Thymus (tissue), 11 donors: ENCODE measurements around the gene SNX15. TPM values are rescaled to one million over a fixed set of nuclear protein-coding genes. Genes with fewer than 3 reads are reported as not detected.
"Not testable (repeated sequence)": the region's sequence is repeated elsewhere in the genome, so short reads cannot be mapped to it uniquely, and the experiment has no call there.

Experiments used
- DNase-seq, 9 donors: peaks; one replicate each; pipeline ENCODE4 v3.0.0-alpha.2; 2013; ENCODE audit warnings: low spot score in 9 of 9, low read depth in 6 of 9, missing footprints in 1 of 9
- H3K27ac ChIP-seq, 2 donors: one replicate each; pipeline ENCODE4 v1.5.1; 2013; ENCODE audit warnings: control low read depth in 1 of 2, low read depth in 1 of 2, low read length in 1 of 2, mild to moderate bottlenecking in 1 of 2, moderate library complexity in 1 of 2
- H3K27me3 ChIP-seq, 2 donors: one replicate each; pipeline ENCODE4 v1.5.1; 2013; ENCODE audit warnings: low read length in 1 of 2; ENCODE audit not compliant: control insufficient read depth in 2 of 2, insufficient read depth in 1 of 2
- H3K36me3 ChIP-seq, 2 donors: one replicate each; pipeline ENCODE4 v1.5.1; 2013; ENCODE audit warnings: low read length in 1 of 2, mild to moderate bottlenecking in 1 of 2, moderate library complexity in 1 of 2; ENCODE audit not compliant: control insufficient read depth in 2 of 2, insufficient read depth in 2 of 2
- H3K4me1 ChIP-seq, 2 donors: one replicate each; pipeline ENCODE4 v1.5.1; 2013; ENCODE audit warnings: low read length in 2 of 2; ENCODE audit not compliant: control insufficient read depth in 2 of 2, insufficient read depth in 2 of 2
- H3K4me3 ChIP-seq, 2 donors: one replicate each; pipeline ENCODE4 v1.5.1; 2013; ENCODE audit warnings: low read length in 2 of 2, control low read depth in 1 of 2, mild to moderate bottlenecking in 1 of 2
- H3K9me3 ChIP-seq, 2 donors: one replicate each; pipeline ENCODE4 v1.5.1; 2013; ENCODE audit warnings: low read length in 1 of 2, mild to moderate bottlenecking in 1 of 2; ENCODE audit not compliant: control insufficient read depth in 2 of 2, insufficient read depth in 1 of 2
- WGBS: extraction: QIAGEN DNeasy Blood & Tissue Kit; methylation state at CpG from one replicate; pipeline ENCODE4 v1.1.7; 2013; 5-methylcytosine and 5-hydroxymethylcytosine counted together
- polyA plus RNA-seq: library from polyadenylated mRNA; stranded (reverse); fragments of 200-250 nt; gene quantifications from one replicate; pipeline ENCODE4 v1.2.3, GENCODE V29; 2013
- total RNA-seq: library from RNA; stranded (reverse); fragments of 120-200 nt; gene quantifications from one replicate; pipeline ENCODE4 v1.2.4, GENCODE V29; 2013
- donor health status: healthy.

Gene SNX15
- total and polyA plus RNA-seq, 2 donors = 10.6 to 15.4 TPM

- WGBS = 89% methylated on average over 8 of the region's 8 CpGs
- Histone ChIP-seq H3K4me1 (peaks cover 8 to 12% of the 10 kb centered on the region in 2 donors), H3K36me3 (peaks cover 21 to 29% of the 10 kb centered on the region in 2 donors)
- H3K4me3 ChIP-seq, H3K27me3 ChIP-seq, H3K9me3 ChIP-seq, H3K27ac ChIP-seq, DNase-seq: not testable (repeated sequence)
These were observed 3.7 kb upstream of the SNX15 start for GRCh38 chr11:65023502-65023901.

- Histone ChIP-seq H3K36me3 (peaks cover 2 to 8% of the 10 kb centered on the region in 2 donors), H3K27ac (peak overlapping the region in 1 of 2 donors; percentile 0), H3K4me3 (peak overlapping the region; percentile 54 to 79), H3K4me1 (peaks cover 8 to 13% of the 10 kb centered on the region in 2 donors), H3K27me3 (no peaks in the 10 kb centered on the region), H3K9me3 (no peaks in the 10 kb centered on the region)
- 87% methylated on average over 10 of the region's 10 CpGs for WGBS
- DNase-seq = no peak
These were observed 429 bp upstream of the SNX15 start for GRCh38 chr11:65026810-65027209.

- 89% methylated on average over 13 of the region's 13 CpGs for WGBS
- Histone ChIP-seq H3K4me1 (peaks cover 2 to 7% of the 10 kb centered on the region in 2 donors), H3K9me3 (no peaks in the 10 kb centered on the region), H3K4me3 (no peak overlapping the region), H3K27me3 (no peaks in the 10 kb centered on the region), H3K36me3 (peaks cover 20 to 30% of the 10 kb centered on the region in 2 donors), H3K27ac (no peak overlapping the region)
- DNase-seq = no peak
These were observed 5.0 kb downstream of the SNX15 start for GRCh38 chr11:65032216-65032615.

- H3K4me1 ChIP-seq = no peaks in the 10 kb centered on the region
- H3K36me3 ChIP-seq = peaks cover 33 to 43% of the 10 kb centered on the region in 2 donors
- no peaks in the 10 kb centered on the region for H3K27me3 ChIP-seq
- 95% methylated on average over 2 of the region's 2 CpGs for WGBS
- no peak overlapping the region for H3K4me3 ChIP-seq
- no peaks in the 10 kb centered on the region for H3K9me3 ChIP-seq
- no peak overlapping the region for H3K27ac ChIP-seq
- no peak for DNase-seq
These were observed 7.2 kb downstream of the SNX15 start for GRCh38 chr11:65034423-65034822.

GRCh38 chr11:65035579-65035978 lies 8.3 kb downstream of the SNX15 start:
- Histone ChIP-seq H3K36me3 (peaks cover 33 to 43% of the 10 kb centered on the region in 2 donors), H3K27ac (no peak overlapping the region), H3K4me3 (no peak overlapping the region), H3K27me3 (no peaks in the 10 kb centered on the region), H3K4me1 (peaks cover 2 to 9% of the 10 kb centered on the region in 2 donors), H3K9me3 (no peaks in the 10 kb centered on the region)
- WGBS = 95% methylated on average over 11 of the region's 11 CpGs
- DNase-seq = no peak

GRCh38 chr11:65036931-65037330 lies 9.7 kb downstream of the SNX15 start:
- peaks cover 0 to 2% of the 10 kb centered on the region in 2 donors for H3K9me3 ChIP-seq
- 97% methylated on average over 6 of the region's 6 CpGs for WGBS
- H3K36me3 ChIP-seq = peaks cover 30 to 41% of the 10 kb centered on the region in 2 donors
- no peak overlapping the region for H3K4me3 ChIP-seq
- H3K4me1 ChIP-seq = peaks cover 6 to 14% of the 10 kb centered on the region in 2 donors
- no peak for DNase-seq
- H3K27me3 ChIP-seq = no peaks in the 10 kb centered on the region
- no peak overlapping the region for H3K27ac ChIP-seq

- Histone ChIP-seq H3K36me3 (peaks cover 38 to 47% of the 10 kb centered on the region in 2 donors), H3K27me3 (no peaks in the 10 kb centered on the region), H3K27ac (peak overlapping the region; percentile 97 to 98), H3K4me1 (peaks cover 10 to 27% of the 10 kb centered on the region in 2 donors), H3K9me3 (peaks cover 0 to 2% of the 10 kb centered on the region in 2 donors), H3K4me3 (peak overlapping the region; percentile 85 to 90)
- no peak for DNase-seq
- WGBS = 31% methylated on average over 7 of the region's 7 CpGs
These were observed 13.2 kb downstream of the SNX15 start for GRCh38 chr11:65040520-65040846.

- Histone ChIP-seq H3K36me3 (peaks cover 38 to 45% of the 10 kb centered on the region in 2 donors), H3K9me3 (peaks cover 0 to 2% of the 10 kb centered on the region in 2 donors), H3K4me3 (peak within 1 kb of the TSS; percentile 85 to 90), H3K27me3 (no peaks in the 10 kb centered on the region), H3K27ac (peak within 1 kb of the TSS; percentile 97 to 98), H3K4me1 (peaks cover 10 to 27% of the 10 kb centered on the region in 2 donors)
- peak; percentile 71 to 95 (median 85) for DNase-seq
- under 1% methylated on average over 89 of the region's 91 CpGs for WGBS
These were observed 13.8 kb downstream of the SNX15 start, which contains the start of gene SAC3D1 for GRCh38 chr11:65040847-65041622. SAC3D1 (plus strand) TSS chr11:65041210; CDS start chr11:65041293, 83 bp downstream.

- H3K27me3 ChIP-seq = peaks cover 0 to 8% of the 10 kb centered on the region in 2 donors
- DNase-seq = no peak
- H3K9me3 ChIP-seq = peaks cover 0 to 2% of the 10 kb centered on the region in 2 donors
- H3K4me1 ChIP-seq = peaks cover 10 to 28% of the 10 kb centered on the region in 2 donors
- H3K27ac ChIP-seq = no peak overlapping the region
- H3K36me3 ChIP-seq = peaks cover 35 to 45% of the 10 kb centered on the region in 2 donors
- no peak overlapping the region for H3K4me3 ChIP-seq
- WGBS = 96% methylated on average over 6 of the region's 6 CpGs
These were observed 15.7 kb downstream of the SNX15 start for GRCh38 chr11:65042891-65043290.
